B cell (primary cell): Measurements from ENCODE around the gene ZNF132. TPM values are rescaled to one million over a fixed set of nuclear protein-coding genes. Genes with fewer than 3 reads are reported as not detected.

Source experiments
- ATAC-seq: fragments of 200-7000 bp; cut with Tn5 transposase; one replicate; pipeline ENCODE4 v1.10.0; 2021; ENCODE audit warnings: low read depth, mild to moderate bottlenecking, moderate number of reproducible peaks, moderate library complexity
- CTCF ChIA-PET: fragments of 350-600 bp; sonication (Branson Sonifier 250); formaldehyde crosslinking; loops from one replicate; lab custom pipeline; 2021; ENCODE audit warnings: antibody characterized with exemption, inconsistent platforms; lab: Charles Lee
- POLR2A ChIA-PET: fragments of 350-600 bp; sonication (Branson Sonifier 250); formaldehyde crosslinking; loops from one replicate; lab custom pipeline; 2021; ENCODE audit warnings: antibody characterized with exemption; lab: Charles Lee
- DNase-seq: peaks from one replicate; pipeline ENCODE4 v3.0.0; 2013
- H2AFZ ChIP-seq: 2 replicates; pipeline ENCODE4 v1.6.1; 2012; ENCODE audit warnings: mild to moderate bottlenecking, low read depth, low read length; ENCODE audit not compliant: insufficient read depth, poor library complexity, severe bottlenecking
- H3K27ac ChIP-seq, 2 donors: 1 replicate in 1 of 2; 2 replicates in 1 of 2; pipeline ENCODE4 v1.5.1; 2012 to 2013; ENCODE audit warnings: low read length in 2 of 2, mild to moderate bottlenecking in 2 of 2, moderate library complexity in 1 of 2
- H3K27me3 ChIP-seq, 4 experiments: fragments of 200-600 bp in 1 of 4; sonication (generic) in 1 of 4; replicated peaks in 1 of 4; 1 replicate in 2 of 4; 2 replicates in 2 of 4; pipeline versions ENCODE4 v1.6.1 to v1.7.0; 2013 to 2016; ENCODE audit warnings: low read length in 3 of 4, mild to moderate bottlenecking in 2 of 4, mixed read lengths in 1 of 4, moderate library complexity in 1 of 4; ENCODE audit not compliant: insufficient read depth in 4 of 4, control insufficient read depth in 3 of 4; ENCODE audit errors: control extremely low read depth in 1 of 4
- H3K36me3 ChIP-seq, 2 experiments: replicated peaks in 1 of 2; 1 replicate in 1 of 2; 2 replicates in 1 of 2; pipeline versions ENCODE4 v1.6.1 to v1.7.1; 2013; ENCODE audit warnings: low read length in 1 of 2; ENCODE audit not compliant: insufficient read depth in 2 of 2, control insufficient read depth in 1 of 2; ENCODE audit errors: control extremely low read depth in 1 of 2, extremely low read depth in 1 of 2
- H3K4me1 ChIP-seq, 2 donors: fragments of 200-600 bp in 1 of 2; sonication (generic) in 1 of 2; 1 replicate in 1 of 2; 2 replicates in 1 of 2; pipeline versions ENCODE4 v1.5.1 to v1.6.1; 2013 to 2017; ENCODE audit warnings: low read length in 2 of 2; ENCODE audit not compliant: control insufficient read depth in 2 of 2, insufficient read depth in 2 of 2
- H3K4me2 ChIP-seq: replicated peaks from 2 replicates; pipeline ENCODE3; 2012; ENCODE audit warnings: mild to moderate bottlenecking, low read depth, low read length; ENCODE audit not compliant: poor library complexity, severe bottlenecking
- H3K4me3 ChIP-seq, 5 experiments: fragments of 200-600 bp in 1 of 5; sonication (generic) in 1 of 5; 1 replicate in 3 of 5; 2 replicates in 2 of 5; pipeline versions ENCODE4 v1.5.1 to v1.7.0; 2011 to 2016; ENCODE audit warnings: low read length in 4 of 5, mild to moderate bottlenecking in 4 of 5, low read depth in 2 of 5, control low read depth in 1 of 5, moderate library complexity in 1 of 5; ENCODE audit not compliant: insufficient read depth in 1 of 5; ENCODE audit errors: control extremely low read depth in 1 of 5, extremely low read depth in 1 of 5
- H3K79me2 ChIP-seq: fragments of 200-600 bp; sonication (generic); one replicate; pipeline ENCODE4 v1.6.0; 2016; ENCODE audit warnings: low read length; ENCODE audit not compliant: control insufficient read depth, insufficient read depth
- H3K9ac ChIP-seq: fragments of 200-600 bp; sonication (generic); 2 replicates; pipeline ENCODE4 v1.6.1; 2017; ENCODE audit warnings: mild to moderate bottlenecking, low read length, moderate library complexity
- H3K9me3 ChIP-seq, 3 donors: one replicate each; pipeline versions ENCODE4 v1.6.1 to v1.7.1; 2013; ENCODE audit warnings: low read length in 2 of 3; ENCODE audit not compliant: control insufficient read depth in 2 of 3, insufficient read depth in 1 of 3; ENCODE audit errors: control extremely low read depth in 1 of 3
- H4K20me1 ChIP-seq: 2 replicates; pipeline ENCODE4 v1.6.0; 2012; ENCODE audit warnings: mild to moderate bottlenecking, low read length; ENCODE audit not compliant: insufficient read depth, control insufficient read depth, poor library complexity, severe bottlenecking
- H3K27ac Mint-ChIP-seq: one replicate; pipeline ENCODE4 v1.8.0; 2021; ENCODE audit warnings: mixed read lengths
- H3K27me3 Mint-ChIP-seq: one replicate; pipeline ENCODE4 v1.8.0; 2021; ENCODE audit warnings: mixed read lengths
- H3K4me1 Mint-ChIP-seq: one replicate; pipeline ENCODE4 v1.8.0; 2021; ENCODE audit warnings: mixed read lengths
- H3K4me3 Mint-ChIP-seq: one replicate; pipeline ENCODE4 v1.8.0; 2021; ENCODE audit warnings: mixed read lengths
- H3K9me3 Mint-ChIP-seq: one replicate; pipeline ENCODE4 v1.8.0; 2022; ENCODE audit warnings: mixed read lengths; ENCODE audit not compliant: insufficient read depth
- CTCF ChIP-seq: fragments of 200-600 bp; IDR thresholded peaks from one replicate; pipeline ENCODE4 v1.8.0; 2022; ENCODE audit warnings: antibody characterized with exemption, mild to moderate bottlenecking
- EZH2 ChIP-seq: IDR thresholded peaks from 2 replicates; pipeline ENCODE4 v1.6.1; 2012; ENCODE audit warnings: borderline replicate concordance, low read depth, mild to moderate bottlenecking, moderate library complexity, low read length; ENCODE audit not compliant: insufficient read depth, poor library complexity, severe bottlenecking
- WGBS: methylation state at CpG from one replicate; pipeline ENCODE4 v1.1.5; 2013; ENCODE audit warnings: missing lambda C conversion rate; ENCODE audit not compliant: insufficient coverage; 5-methylcytosine and 5-hydroxymethylcytosine counted together
- intact Hi-C: fragments of 100-400 bp; cut with micrococcal nuclease; formaldehyde crosslinking; loops from one replicate; pipeline ENCODE4 v1.10.0; 2022
- polyA plus RNA-seq: library from polyadenylated mRNA; depleted of rRNA; stranded (reverse); fragments of >200 nt; gene quantifications from 2 replicates; pipeline ENCODE4 v1.2.3, GENCODE V29; 2012
- total RNA-seq, 2 donors: library from RNA; stranded (reverse); fragments of 120-200 nt in 1 of 2; gene quantifications; 1 replicate in 1 of 2; 2 replicates in 1 of 2; pipeline versions ENCODE4 v1.2.3 to v1.2.4, GENCODE V29; 2013 to 2022

The ZNF132 gene
- total and polyA plus RNA-seq, 2 donors (not counting 1 experiment from before 2014, with no cell fraction given) = 1.6 to 14.7 TPM

- Mint-ChIP-seq H3K27me3 (no peaks in the 10 kb centered on the region), H3K4me1 (peaks cover 5% of the 10 kb centered on the region), H3K9me3 (no peaks in the 10 kb centered on the region), H3K27ac (no peak within 1 kb of the TSS), H3K4me3 (no peak within 1 kb of the TSS)
- Histone ChIP-seq H3K4me3 (no peak within 1 kb of the TSS), H3K9me3 (peaks cover 0 to 12% (median 0%) of the 10 kb centered on the region in 3 donors), H3K4me1 (peaks cover 5 to 7% of the 10 kb centered on the region in 2 donors), H2AFZ (no peak within 1 kb of the TSS), H3K4me2 (peak within 1 kb of the TSS; percentile 43), H3K79me2 (peaks cover 25% of the 10 kb centered on the region), H3K27me3 (peaks cover 0 to 27% (median 10%) of the 10 kb centered on the region in 4 experiments), H3K9ac (no peak within 1 kb of the TSS), H3K36me3 (peaks cover 0 to 37% of the 10 kb centered on the region in 2 experiments), H3K27ac (no peak within 1 kb of the TSS), H4K20me1 (peaks cover 45% of the 10 kb centered on the region)
- whole genome bisulfite sequencing = 57% methylated on average over 18 of the region's 21 CpGs
- ChIA-PET CTCF (no interaction called here), POLR2A (no interaction called here)
- DNase-seq = peak; percentile 36
- peak; percentile 9 for ATAC-seq
- intact Hi-C loops = no loop called here
- TF ChIP-seq EZH2 (no peak), CTCF (no peak)
Measured at GRCh38 chr19:58395220-58395978, 44.6 kb downstream of the ZNF132 start, which contains the start of gene RNF225. RNF225 (plus strand) TSS chr19:58395656; CDS start chr19:58396090, 434 bp downstream.

GRCh38 chr19:58394821-58395219 lies 45.1 kb downstream of the ZNF132 start:
- intact Hi-C loops = no loop called here
- Mint-ChIP-seq H3K9me3 (no peaks in the 10 kb centered on the region), H3K4me1 (peaks cover 7% of the 10 kb centered on the region), H3K27me3 (no peaks in the 10 kb centered on the region), H3K27ac (no peak overlapping the region), H3K4me3 (no peak overlapping the region)
- H3K4me1 ChIP-seq = peaks cover 4 to 6% of the 10 kb centered on the region in 2 donors
- H3K27me3 ChIP-seq = peaks cover 0 to 27% (median 10%) of the 10 kb centered on the region in 4 experiments
- no peak overlapping the region for H3K4me2 ChIP-seq
- ChIA-PET POLR2A (interaction anchor here (0.8 kb wide), 1 partner anchor 648 kb away, joined by 6 read pairs; no protein-coding TSS in a partner anchor), CTCF (no interaction called here)
- peaks cover 50% of the 10 kb centered on the region for H4K20me1 ChIP-seq
- H3K36me3 ChIP-seq = peaks cover 0 to 37% of the 10 kb centered on the region in 2 experiments
- WGBS = 76% methylated on average over 2 of the region's 3 CpGs
- peaks cover 0 to 12% (median 0%) of the 10 kb centered on the region in 3 donors for H3K9me3 ChIP-seq
- H3K9ac ChIP-seq = no peak overlapping the region
- H2AFZ ChIP-seq = no peak overlapping the region
- no peak for ATAC-seq
- TF ChIP-seq EZH2 (no peak), CTCF (no peak)
- no peak overlapping the region for H3K27ac ChIP-seq
- peaks cover 31% of the 10 kb centered on the region for H3K79me2 ChIP-seq
- H3K4me3 ChIP-seq = no peak overlapping the region
- DNase-seq = peak; percentile 19
